Measurements from ENCODE around the gene UCKL1. TPM values are rescaled to one million over a fixed set of nuclear protein-coding genes. Genes with fewer than 3 reads are reported as not detected.

The UCKL1 gene
- total RNA-seq, 6 donors from 2014 or later = 23.0 to 103 (median 37.3) TPM

DNA sequence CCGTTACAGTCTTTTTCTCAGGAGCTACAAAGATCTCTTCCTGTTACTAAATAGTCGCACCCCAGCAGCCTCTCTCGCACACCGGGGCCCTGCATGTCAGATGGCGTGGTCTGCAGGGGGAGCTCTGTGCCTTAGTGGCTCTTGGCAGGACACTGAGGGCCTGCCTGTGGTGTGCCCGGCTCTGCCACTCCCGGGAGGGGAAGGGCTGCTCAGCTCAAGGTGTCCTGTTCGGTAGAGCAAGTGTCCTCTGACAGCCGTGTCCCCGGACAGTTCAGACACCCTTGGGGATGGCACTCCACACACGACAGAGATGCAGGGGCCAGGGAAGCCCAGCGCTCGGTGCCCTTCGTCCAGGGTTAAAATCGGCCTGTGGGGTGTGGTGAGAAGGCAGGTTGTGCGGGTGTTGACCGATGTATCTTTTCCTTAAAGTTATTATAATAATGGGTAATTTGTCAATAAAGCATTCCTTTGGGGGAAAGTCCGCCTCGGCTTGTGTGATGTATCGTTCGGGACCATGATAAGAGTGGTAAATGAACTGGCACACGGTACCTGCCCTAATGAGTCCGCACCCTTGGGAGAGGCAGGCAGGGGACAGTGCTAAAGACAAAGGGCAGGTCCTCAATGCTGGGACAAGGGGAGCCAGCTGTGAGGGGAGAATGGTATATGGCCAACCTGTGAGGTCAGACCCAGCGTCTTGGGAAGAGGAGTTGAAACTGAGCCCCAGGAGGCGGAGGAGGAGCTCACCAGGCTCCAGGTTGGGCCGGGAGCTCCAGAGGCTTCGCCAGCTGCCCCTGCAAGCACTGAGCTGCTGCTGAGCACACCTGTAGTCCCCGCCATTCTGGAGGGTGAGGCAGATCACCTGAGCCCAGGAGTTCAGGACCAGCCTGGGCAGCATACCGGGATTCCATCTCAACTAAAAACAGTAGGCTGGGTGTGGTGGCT, 64.9 kb downstream of the UCKL1 start:
- no peak for ATAC-seq (ENCODE audit: low FRiP score in 2 of 2)
- WGBS, 2 donors = 81 to 96% methylated on average over 19 to 25 of the region's 29 CpGs
- Histone ChIP-seq H3K27me3 (no peaks in the 10 kb centered on the region), H3K27ac (peak overlapping the region in 2 of 4 donors; percentile 58 to 59), H3K4me1 (peaks cover 12 to 34% (median 28%) of the 10 kb centered on the region in 4 donors), H3K4me3 (no peak overlapping the region), H3K9me3 (no peaks in the 10 kb centered on the region), H3K36me3 (peaks cover 6 to 55% (median 44%) of the 10 kb centered on the region in 4 donors)
- peak in 1 of 2 donors; percentile 47 for DNase-seq
- no peak for TF ChIP-seq POLR2AphosphoS5 (IDR thresholded peaks at IDR 0.05)
- TF ChIP-seq, protein P1, sequence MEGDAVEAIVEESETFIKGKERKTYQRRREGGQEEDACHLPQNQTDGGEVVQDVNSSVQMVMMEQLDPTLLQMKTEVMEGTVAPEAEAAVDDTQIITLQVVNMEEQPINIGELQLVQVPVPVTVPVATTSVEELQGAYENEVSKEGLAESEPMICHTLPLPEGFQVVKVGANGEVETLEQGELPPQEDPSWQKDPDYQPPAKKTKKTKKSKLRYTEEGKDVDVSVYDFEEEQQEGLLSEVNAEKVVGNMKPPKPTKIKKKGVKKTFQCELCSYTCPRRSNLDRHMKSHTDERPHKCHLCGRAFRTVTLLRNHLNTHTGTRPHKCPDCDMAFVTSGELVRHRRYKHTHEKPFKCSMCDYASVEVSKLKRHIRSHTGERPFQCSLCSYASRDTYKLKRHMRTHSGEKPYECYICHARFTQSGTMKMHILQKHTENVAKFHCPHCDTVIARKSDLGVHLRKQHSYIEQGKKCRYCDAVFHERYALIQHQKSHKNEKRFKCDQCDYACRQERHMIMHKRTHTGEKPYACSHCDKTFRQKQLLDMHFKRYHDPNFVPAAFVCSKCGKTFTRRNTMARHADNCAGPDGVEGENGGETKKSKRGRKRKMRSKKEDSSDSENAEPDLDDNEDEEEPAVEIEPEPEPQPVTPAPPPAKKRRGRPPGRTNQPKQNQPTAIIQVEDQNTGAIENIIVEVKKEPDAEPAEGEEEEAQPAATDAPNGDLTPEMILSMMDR (IDR thresholded peaks at IDR 0.05) = peak in 1 of 6 experiments; percentile 6
- no peak for TF ChIP-seq EP300 (IDR thresholded peaks at IDR 0.05)
- TF ChIP-seq POLR2A (IDR thresholded peaks at IDR 0.05) = no peak

DNA sequence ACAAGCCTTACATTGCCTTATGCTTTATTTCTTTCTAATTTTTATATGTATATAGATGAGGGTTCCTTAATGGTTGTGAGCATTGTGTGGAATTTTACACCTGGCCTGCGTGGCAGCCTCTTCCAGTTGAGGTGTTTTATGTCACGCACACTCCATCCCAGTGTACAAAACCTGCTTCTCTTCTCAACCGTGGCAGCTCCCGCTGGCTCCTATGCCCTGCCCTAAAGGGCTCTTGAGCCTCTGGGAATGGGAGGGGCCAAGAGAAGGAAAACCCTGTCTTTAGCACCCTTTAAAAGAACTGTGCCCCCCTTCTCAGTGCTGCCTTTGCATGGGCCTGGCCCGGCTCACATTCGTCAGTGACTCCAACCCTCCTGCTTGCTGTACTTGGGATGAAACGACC, 65.6 kb downstream of the UCKL1 start:
- Histone ChIP-seq H3K9me3 (no peaks in the 10 kb centered on the region), H3K27ac (peak overlapping the region in 2 of 4 donors; percentile 58 to 59), H3K27me3 (no peaks in the 10 kb centered on the region), H3K36me3 (peaks cover 6 to 60% (median 47%) of the 10 kb centered on the region in 4 donors), H3K4me1 (peaks cover 8 to 27% (median 21%) of the 10 kb centered on the region in 4 donors), H3K4me3 (no peak overlapping the region)
- ATAC-seq (ENCODE audit: low FRiP score in 2 of 2) (peak in 1 of 2 donors; percentile 23), DNase-seq (peak in 1 of 2 donors; percentile 54)
- TF ChIP-seq, protein P1 (IDR thresholded peaks at IDR 0.05) = no peak
- TF ChIP-seq EP300 (IDR thresholded peaks at IDR 0.05) (no peak), POLR2A (IDR thresholded peaks at IDR 0.05) (no peak), POLR2AphosphoS5 (IDR thresholded peaks at IDR 0.05) (no peak)
- 68% methylated on average over 6 to 7 of the region's 7 CpGs for whole genome bisulfite sequencing, 2 donors

DNA sequence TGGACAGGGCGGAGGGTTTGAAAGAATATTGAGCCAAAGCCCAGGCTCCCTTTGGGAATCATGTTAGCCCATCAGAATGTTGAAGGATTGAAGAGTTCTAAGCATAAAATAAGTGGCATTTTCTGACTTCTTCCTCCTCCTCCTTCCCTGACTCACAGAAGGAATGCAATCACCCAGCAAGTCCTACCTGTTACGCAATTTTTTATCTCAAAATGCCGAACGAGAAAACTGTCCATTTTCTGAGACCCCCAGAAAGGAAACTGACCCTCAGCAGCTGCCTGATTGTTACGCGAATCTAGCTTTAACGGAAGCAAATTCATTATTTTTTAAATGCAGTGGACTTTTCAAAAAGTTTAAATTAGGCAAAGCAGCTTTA, 66.0 kb downstream of the UCKL1 start:
- Histone ChIP-seq H3K4me3 (no peak overlapping the region), H3K9me3 (no peaks in the 10 kb centered on the region), H3K27me3 (no peaks in the 10 kb centered on the region), H3K4me1 (peaks cover 8 to 27% (median 21%) of the 10 kb centered on the region in 4 donors), H3K36me3 (peaks cover 6 to 65% (median 51%) of the 10 kb centered on the region in 4 donors), H3K27ac (peak overlapping the region in 2 of 4 donors; percentile 39 to 59)
- no peak for DNase-seq
- 54 to 78% methylated on average over 7 of the region's 7 CpGs for WGBS, 2 donors
- TF ChIP-seq, protein P1 (IDR thresholded peaks at IDR 0.05) = no peak
- TF ChIP-seq POLR2A (IDR thresholded peaks at IDR 0.05) = no peak
- no peak for TF ChIP-seq POLR2AphosphoS5 (IDR thresholded peaks at IDR 0.05)
- TF ChIP-seq EP300 (IDR thresholded peaks at IDR 0.05) = no peak
- ATAC-seq (ENCODE audit: low FRiP score in 2 of 2) = no peak

Small RNAs within 50 kb of the gene (small RNA-seq; reads per million reads assigned to genes)
- 0 reads per million in 4 donors for gene MIR647
- 0 reads per million in 4 donors for gene MIR941-2
- gene MIR941-4 = 0 reads per million in 4 donors
- gene MIR941-5 = 0 reads per million in 4 donors
- gene RNU1-134P = 0 reads per million in 4 donors

Other genes with a start within 250 kb of the UCKL1 start
- 10 to 100 TPM; 26.8 to 56.4 (median 46.3) TPM for gene ARFRP1, start 248.4 kb downstream of the UCKL1 start, total RNA-seq
- gene ZGPAT, start 248.4 kb downstream of the UCKL1 start, total RNA-seq = 10 to 100 TPM; 24.8 to 70.2 (median 36.8) TPM
- 10 to 100 TPM; 12.4 to 51.3 (median 15.3) TPM for gene LIME1, start 219.8 kb downstream of the UCKL1 start, total RNA-seq
- 100 to 1,000 TPM in 1 of 6 donors, 10 to 100 TPM in 5; 28.8 to 106 (median 71.9) TPM for gene SLC2A4RG, start 216.6 kb downstream of the UCKL1 start, total RNA-seq
- gene ZBTB46, start 125.2 kb downstream of the UCKL1 start, total RNA-seq = 10 to 100 TPM in 4 of 6 donors, 1 to 10 TPM in 2; 7.6 to 25.3 (median 11.6) TPM
- under 1 TPM in 1 of 6 donors, not detected in 5; 0.23 TPM for gene ABHD16B, start 94.9 kb downstream of the UCKL1 start, total RNA-seq
- gene TPD52L2, start 91.1 kb downstream of the UCKL1 start, total RNA-seq = 100 to 1,000 TPM in 1 of 6 donors, 10 to 100 TPM in 5; 64.2 to 103 (median 79.4) TPM
- 10 to 100 TPM; 44.6 to 66.0 (median 60.7) TPM for gene DNAJC5, start 61.3 kb downstream of the UCKL1 start, total RNA-seq
- 10 to 100 TPM; 10.8 to 22.0 (median 16.3) TPM for gene ZNF512B, start 13.5 kb upstream of the UCKL1 start, total RNA-seq
- gene SAMD10, start 23.2 kb upstream of the UCKL1 start, total RNA-seq = 1 to 10 TPM; 2.6 to 7.2 (median 4.7) TPM
- gene PRPF6, start 24.7 kb upstream of the UCKL1 start, total RNA-seq = 100 to 1,000 TPM in 1 of 6 donors, 10 to 100 TPM in 5; 60.5 to 113 (median 68.0) TPM
- gene C20orf204, start 79.8 kb upstream of the UCKL1 start, total RNA-seq = 1 to 10 TPM in 4 of 6 donors, under 1 TPM in 2; 0.44 to 2.3 (median 1.7) TPM
- 100 to 1,000 TPM in 1 of 6 donors, 10 to 100 TPM in 4, 1 to 10 TPM in 1; 6.3 to 138 (median 37.7) TPM for gene SOX18, start 93.2 kb upstream of the UCKL1 start, total RNA-seq
- gene TCEA2, start 106.8 kb upstream of the UCKL1 start, total RNA-seq = 10 to 100 TPM; 21.7 to 56.0 (median 28.4) TPM
- 10 to 100 TPM; 21.5 to 70.8 (median 55.6) TPM for gene RGS19, start 123.1 kb upstream of the UCKL1 start, total RNA-seq
- 1 to 10 TPM; 1.7 to 3.1 (median 2.6) TPM for gene OPRL1, start 123.7 kb upstream of the UCKL1 start, total RNA-seq
- gene LKAAEAR1, start 128.0 kb upstream of the UCKL1 start, total RNA-seq = 1 to 10 TPM in 4 of 6 donors, not detected in 2; 1.3 to 7.8 (median 4.9) TPM
- gene NPBWR2, start 151.1 kb upstream of the UCKL1 start, total RNA-seq = not detected
- gene MYT1, start 208.0 kb upstream of the UCKL1 start, total RNA-seq = 1 to 10 TPM in 1 of 6 donors, under 1 TPM in 1, not detected in 4; 0.09 to 3.1 TPM